HG03565 (cell line): ENCODE results near the gene KCNQ1.

Experiments used
- ATAC-seq: cut with Tn5 transposase; IDR thresholded peaks from one replicate; pipeline ENCODE4 v1.9.1; 2021; ENCODE audit warnings: mild to moderate bottlenecking, moderate library complexity; ENCODE audit not compliant: unreplicated experiment

Gene KCNQ1

GRCh38 chr11:2691991-2692875 is 247.4 kb downstream of the KCNQ1 start:
- ATAC-seq = no peak

GRCh38 chr11:2693271-2694261 is 248.8 kb downstream of the KCNQ1 start:
- no peak for ATAC-seq

GRCh38 chr11:2694495-2694894 is 249.7 kb downstream of the KCNQ1 start:
- ATAC-seq = no peak

- no peak for ATAC-seq
Observed at GRCh38 chr11:2694995-2695939, 250.5 kb downstream of the KCNQ1 start.

GRCh38 chr11:2696455-2696854 is 251.6 kb downstream of the KCNQ1 start:
- ATAC-seq = no peak

GRCh38 chr11:2697866-2698265 is 253.1 kb downstream of the KCNQ1 start:
- ATAC-seq = no peak

- ATAC-seq = no peak
Observed at GRCh38 chr11:2698386-2699184, 253.8 kb downstream of the KCNQ1 start.

GRCh38 chr11:2699185-2699530 is 254.3 kb downstream of the KCNQ1 start:
- ATAC-seq = no peak

- ATAC-seq = peak; percentile 86
Observed at GRCh38 chr11:2699531-2700414, 255.0 kb downstream of the KCNQ1 start, which contains the start of gene KCNQ1OT1. KCNQ1OT1 (minus strand) TSS chr11:2699994.

GRCh38 chr11:2700415-2701211 is 255.8 kb downstream of the KCNQ1 start:
- no peak for ATAC-seq

GRCh38 chr11:2701230-2701629 is 256.4 kb downstream of the KCNQ1 start:
- ATAC-seq = no peak

- ATAC-seq = no peak
Observed at GRCh38 chr11:2701898-2702434, 257.2 kb downstream of the KCNQ1 start.

GRCh38 chr11:2702771-2703362 is 258.1 kb downstream of the KCNQ1 start:
- ATAC-seq = no peak

GRCh38 chr11:2703363-2704141 is 258.7 kb downstream of the KCNQ1 start:
- ATAC-seq = no peak

GRCh38 chr11:2704356-2704755 is 259.5 kb downstream of the KCNQ1 start:
- no peak for ATAC-seq

- no peak for ATAC-seq
Observed at GRCh38 chr11:2704896-2705606, 260.2 kb downstream of the KCNQ1 start.
